Mesenchymal stem cell (in vitro differentiated cells and primary cell): ENCODE measurements around the gene FARP1.

Experiments used
- DNase-seq: peaks from one replicate; pipeline ENCODE4 v3.0.0-alpha.2; 2013
- H2AFZ ChIP-seq: one replicate; pipeline ENCODE4 v1.6.1; 2013; ENCODE audit warnings: low read depth, mild to moderate bottlenecking, control low read depth, inconsistent platforms, low read length, moderate library complexity
- H2AK5ac ChIP-seq: 2 replicates; pipeline ENCODE4 v1.6.1; 2013; ENCODE audit warnings: low read length, moderate library complexity, mild to moderate bottlenecking, inconsistent platforms; ENCODE audit not compliant: severe bottlenecking
- H2BK120ac ChIP-seq: one replicate; pipeline ENCODE4 v1.6.1; 2013; ENCODE audit warnings: low read depth, mild to moderate bottlenecking, inconsistent platforms, low read length, moderate library complexity
- H2BK12ac ChIP-seq, 2 experiments: one replicate each; pipeline ENCODE4 v1.6.1; 2013; ENCODE audit warnings: inconsistent platforms in 2 of 2, low read length in 2 of 2, mild to moderate bottlenecking in 2 of 2, moderate library complexity in 2 of 2, control low read depth in 1 of 2
- H2BK15ac ChIP-seq: one replicate; pipeline ENCODE4 v1.6.1; 2013; ENCODE audit warnings: mild to moderate bottlenecking, low read depth, inconsistent platforms; ENCODE audit not compliant: poor library complexity, severe bottlenecking
- H2BK5ac ChIP-seq: 2 replicates; pipeline ENCODE4 v1.6.1; 2013; ENCODE audit warnings: low read depth, mild to moderate bottlenecking, low read length, control low read depth, inconsistent platforms; ENCODE audit not compliant: poor library complexity, severe bottlenecking
- H3K14ac ChIP-seq, 2 experiments: one replicate each; pipeline ENCODE4 v1.6.1; 2013; ENCODE audit warnings: inconsistent platforms in 2 of 2, low read length in 2 of 2, control low read depth in 1 of 2, mild to moderate bottlenecking in 1 of 2, moderate library complexity in 1 of 2
- H3K18ac ChIP-seq, 2 experiments: one replicate each; pipeline ENCODE4 v1.6.1; 2013; ENCODE audit warnings: inconsistent platforms in 2 of 2, low read length in 2 of 2, control low read depth in 1 of 2, low read depth in 1 of 2, mild to moderate bottlenecking in 1 of 2
- H3K23ac ChIP-seq, 2 experiments: one replicate each; pipeline ENCODE4 v1.6.1; 2013; ENCODE audit warnings: inconsistent platforms in 2 of 2, low read length in 2 of 2, mild to moderate bottlenecking in 2 of 2, moderate library complexity in 2 of 2, control low read depth in 1 of 2
- H3K27ac ChIP-seq: 2 replicates; pipeline ENCODE4 v1.5.1; 2013; ENCODE audit warnings: mild to moderate bottlenecking, moderate library complexity, low read length, control low read depth, inconsistent platforms; ENCODE audit not compliant: poor library complexity, severe bottlenecking
- H3K27me3 ChIP-seq, 2 experiments: 2 replicates each; pipeline versions ENCODE4 v1.6.1 to v1.7.0; 2013; ENCODE audit warnings: low read length in 2 of 2, mild to moderate bottlenecking in 2 of 2, moderate library complexity in 2 of 2, control low read depth in 1 of 2, inconsistent platforms in 1 of 2; ENCODE audit not compliant: control insufficient read depth in 1 of 2, insufficient read depth in 1 of 2
- H3K36me3 ChIP-seq, 2 experiments: 2 replicates each; pipeline versions ENCODE4 v1.6.1 to v1.7.0; 2013; ENCODE audit warnings: low read length in 2 of 2, control low read depth in 1 of 2, inconsistent platforms in 1 of 2, low read depth in 1 of 2, mild to moderate bottlenecking in 1 of 2; ENCODE audit not compliant: insufficient read depth in 2 of 2, control insufficient read depth in 1 of 2
- H3K4ac ChIP-seq, 2 experiments: one replicate each; pipeline ENCODE4 v1.6.1; 2013; ENCODE audit warnings: inconsistent platforms in 2 of 2, low read length in 2 of 2, mild to moderate bottlenecking in 2 of 2, moderate library complexity in 2 of 2, control low read depth in 1 of 2, low read depth in 1 of 2
- H3K4me1 ChIP-seq: 2 replicates; pipeline ENCODE4 v1.6.1; 2013; ENCODE audit warnings: low read depth, low read length, control low read depth; ENCODE audit not compliant: control insufficient read depth, insufficient read depth
- H3K4me2 ChIP-seq: 2 replicates; pipeline ENCODE4 v1.6.1; 2013; ENCODE audit warnings: low read length, mild to moderate bottlenecking, inconsistent platforms; ENCODE audit not compliant: poor library complexity, severe bottlenecking
- H3K4me3 ChIP-seq, 2 experiments: 2 replicates each; pipeline versions ENCODE4 v1.5.1 to v1.7.0; 2013; ENCODE audit warnings: low read length in 2 of 2, mild to moderate bottlenecking in 2 of 2, control low read depth in 1 of 2, low read depth in 1 of 2; ENCODE audit not compliant: insufficient read depth in 1 of 2
- H3K79me1 ChIP-seq: replicated peaks from 2 replicates; pipeline ENCODE4 v1.6.1; 2013; ENCODE audit warnings: mild to moderate bottlenecking, control low read depth, low read length, inconsistent platforms; ENCODE audit not compliant: poor library complexity, severe bottlenecking
- H3K9ac ChIP-seq: 2 replicates; pipeline ENCODE4 v1.7.0; 2013; ENCODE audit warnings: mild to moderate bottlenecking, low read length, moderate library complexity
- H3K9me3 ChIP-seq: 2 replicates; pipeline ENCODE4 v1.7.0; 2013; ENCODE audit warnings: mild to moderate bottlenecking, low read length; ENCODE audit not compliant: control insufficient read depth
- H4K8ac ChIP-seq: one replicate; pipeline ENCODE4 v1.6.1; 2013; ENCODE audit warnings: inconsistent platforms, mild to moderate bottlenecking, low read length, moderate library complexity
- H4K91ac ChIP-seq: one replicate; pipeline ENCODE4 v1.6.1; 2013; ENCODE audit warnings: mild to moderate bottlenecking, low read length, inconsistent platforms
- WGBS: methylation state at CpG from one replicate; pipeline ENCODE4 v1.1.7; 2013; ENCODE audit warnings: mixed read lengths; 5-methylcytosine and 5-hydroxymethylcytosine counted together

The FARP1 gene

DNA sequence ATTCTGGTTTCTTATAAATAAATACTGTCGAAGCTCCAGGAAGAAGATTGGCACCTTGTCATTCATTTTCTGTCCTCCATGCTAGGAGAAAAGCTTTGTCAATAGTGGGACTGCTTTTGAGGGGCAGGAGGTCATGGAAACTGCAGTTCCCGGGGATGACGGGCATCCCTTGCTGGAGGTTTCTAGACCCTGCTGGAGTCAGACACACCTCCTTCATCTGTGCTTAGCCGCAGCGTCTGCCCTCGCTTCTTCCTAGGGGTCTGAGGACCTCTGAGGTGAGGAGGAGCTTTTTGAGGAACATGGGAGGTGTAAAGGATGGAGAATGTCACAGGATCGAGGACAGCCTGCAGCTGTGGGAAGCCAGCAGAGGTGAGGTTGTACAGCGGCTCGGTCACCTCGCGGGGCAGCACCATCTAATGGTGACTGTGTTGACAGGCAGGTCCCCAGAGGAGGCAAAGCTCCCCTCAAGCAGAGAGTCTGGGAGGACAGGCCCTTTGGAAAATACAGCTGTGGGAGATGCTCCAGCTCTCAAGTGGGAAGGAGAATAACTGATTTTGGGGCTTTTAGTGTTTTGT is 206.9 kb downstream of the FARP1 start:
- no peak overlapping the region for H2BK12ac ChIP-seq
- no peak overlapping the region for H3K14ac ChIP-seq
- DNase-seq, result no peak
- no peak overlapping the region for H2BK120ac ChIP-seq
- WGBS, result 70% methylated on average over 11 of the region's 11 CpGs
- no peak overlapping the region for H3K18ac ChIP-seq
- no peak overlapping the region for H2BK15ac ChIP-seq
- no peak overlapping the region for H3K4me2 ChIP-seq
- peaks cover 9 to 14% of the 10 kb centered on the region in 2 experiments for H3K36me3 ChIP-seq
- no peak overlapping the region for H4K8ac ChIP-seq
- no peak overlapping the region for H3K9ac ChIP-seq
- H4K91ac ChIP-seq, result peak overlapping the region; percentile 73
- H3K23ac ChIP-seq, result no peak overlapping the region
- no peak overlapping the region for H2AK5ac ChIP-seq
- H3K4me1 ChIP-seq, result peaks cover 6% of the 10 kb centered on the region
- H3K27me3 ChIP-seq, result no peaks in the 10 kb centered on the region
- no peak overlapping the region for H3K27ac ChIP-seq
- H3K9me3 ChIP-seq, result no peaks in the 10 kb centered on the region
- no peak overlapping the region for H3K4ac ChIP-seq
- no peak overlapping the region for H2AFZ ChIP-seq
- no peak overlapping the region for H2BK5ac ChIP-seq
- no peak overlapping the region for H3K4me3 ChIP-seq
- peaks cover 42% of the 10 kb centered on the region for H3K79me1 ChIP-seq

DNA sequence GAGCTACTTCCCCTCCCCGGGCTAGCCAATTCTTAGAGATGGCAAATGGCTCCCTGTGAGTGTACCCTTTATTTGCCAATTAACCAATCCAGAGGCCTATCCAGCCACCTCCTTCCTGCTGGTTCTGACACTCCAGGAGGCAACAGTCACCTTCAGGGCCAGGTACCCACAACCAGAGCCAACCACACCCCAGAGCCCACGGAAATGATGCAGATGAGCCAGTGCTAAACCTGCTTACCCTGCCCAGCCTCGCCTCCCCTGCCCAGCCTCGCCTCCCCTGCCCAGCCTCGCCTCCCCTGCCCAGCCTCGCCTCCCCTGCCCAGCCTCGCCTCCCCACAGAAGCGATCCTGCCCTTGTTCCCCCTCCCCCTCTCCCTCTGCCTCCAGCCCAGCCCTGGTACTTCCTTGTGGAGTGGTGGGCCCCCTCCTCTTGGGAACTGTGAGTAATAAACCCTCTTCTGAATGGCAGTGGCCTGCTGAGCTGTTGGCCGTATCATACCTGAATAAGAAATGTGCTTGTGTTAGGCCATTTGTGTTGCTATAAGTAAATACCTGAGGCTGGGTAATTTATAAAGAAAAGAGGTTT is 207.9 kb downstream of the FARP1 start:
- Histone ChIP-seq H2BK5ac (no peak overlapping the region), H3K4me3 (no peak overlapping the region), H3K14ac (no peak overlapping the region), H3K4me1 (peaks cover 6% of the 10 kb centered on the region), H3K27ac (no peak overlapping the region), H4K8ac (no peak overlapping the region), H3K79me1 (peaks cover 36% of the 10 kb centered on the region), H3K9ac (no peak overlapping the region), H2AK5ac (no peak overlapping the region), H3K27me3 (no peaks in the 10 kb centered on the region), H4K91ac (no peak overlapping the region), H3K18ac (peak overlapping the region in 1 of 2 experiments; percentile 7), H3K23ac (no peak overlapping the region), H2BK120ac (no peak overlapping the region), H3K9me3 (no peaks in the 10 kb centered on the region), H3K36me3 (peaks cover 8 to 10% of the 10 kb centered on the region in 2 experiments), H3K4me2 (no peak overlapping the region), H2BK12ac (peak overlapping the region; percentile 34 to 61), H2BK15ac (peak overlapping the region; percentile 40), H3K4ac (no peak overlapping the region), H2AFZ (no peak overlapping the region)
- over 99% methylated on average over 9 of the region's 9 CpGs for WGBS
- DNase-seq, result no peak

DNA sequence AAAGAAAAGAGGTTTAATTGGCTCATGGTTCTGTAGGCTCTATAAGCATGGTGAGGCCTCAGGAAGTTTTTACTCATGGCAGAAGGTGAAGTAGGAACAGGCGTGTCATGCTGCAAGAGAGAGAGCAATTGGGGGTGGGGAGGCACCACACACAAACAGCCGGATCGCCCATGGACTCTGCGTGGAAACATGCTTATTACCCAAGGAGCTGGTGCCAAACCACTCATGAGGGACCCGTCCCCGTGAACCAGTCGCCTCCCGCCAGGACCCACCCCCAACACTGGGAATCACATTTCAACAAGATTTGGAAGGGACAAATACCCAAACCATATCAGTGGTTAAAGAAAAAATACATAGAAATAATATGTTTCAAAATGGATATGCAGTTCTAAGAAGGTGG is 208.7 kb downstream of the FARP1 start:
- Histone ChIP-seq H2BK120ac (no peak overlapping the region), H2BK5ac (no peak overlapping the region), H3K23ac (no peak overlapping the region), H3K36me3 (peaks cover 8 to 10% of the 10 kb centered on the region in 2 experiments), H2BK15ac (no peak overlapping the region), H3K79me1 (peaks cover 34% of the 10 kb centered on the region), H3K9me3 (no peaks in the 10 kb centered on the region), H2BK12ac (no peak overlapping the region), H3K27ac (no peak overlapping the region), H2AFZ (no peak overlapping the region), H3K9ac (no peak overlapping the region), H4K8ac (no peak overlapping the region), H2AK5ac (no peak overlapping the region), H3K4ac (no peak overlapping the region), H4K91ac (no peak overlapping the region), H3K18ac (no peak overlapping the region), H3K14ac (no peak overlapping the region), H3K4me2 (no peak overlapping the region), H3K27me3 (no peaks in the 10 kb centered on the region), H3K4me1 (peaks cover 6% of the 10 kb centered on the region), H3K4me3 (no peak overlapping the region)
- no peak for DNase-seq
- 98% methylated on average over 4 of the region's 8 CpGs for WGBS

DNA sequence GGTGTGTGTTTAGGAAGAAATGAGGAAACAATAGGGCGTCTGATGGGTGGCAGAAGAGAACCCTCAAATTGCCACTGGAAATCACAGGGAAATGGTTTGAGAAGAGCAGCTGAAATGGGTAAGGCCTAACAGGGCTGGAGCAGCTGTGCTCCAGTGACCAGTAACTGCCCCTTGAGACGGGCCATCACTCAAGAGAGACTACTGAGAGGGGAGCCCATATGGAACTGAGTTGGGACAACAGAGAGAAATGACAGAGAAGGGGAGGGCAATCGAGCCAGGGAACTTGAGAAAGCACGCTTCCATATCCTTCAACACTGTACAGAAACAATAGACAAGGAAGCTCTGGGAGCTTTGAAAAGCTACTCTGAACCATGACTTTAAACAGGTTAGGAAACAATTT is 209.3 kb downstream of the FARP1 start:
- H3K36me3 ChIP-seq, result peaks cover 6 to 10% of the 10 kb centered on the region in 2 experiments

More for the DNA sequence above, 209.3 kb downstream of the FARP1 start:
- Histone ChIP-seq H3K27me3 (no peaks in the 10 kb centered on the region), H3K4me3 (no peak overlapping the region), H2BK5ac (no peak overlapping the region), H3K18ac (peak overlapping the region; percentile 9 to 46), H2AFZ (no peak overlapping the region), H4K91ac (no peak overlapping the region), H3K23ac (no peak overlapping the region), H3K4me1 (peaks cover 6% of the 10 kb centered on the region), H3K4me2 (no peak overlapping the region), H3K4ac (no peak overlapping the region), H2BK15ac (no peak overlapping the region), H2BK12ac (peak overlapping the region in 1 of 2 experiments; percentile 45), H2BK120ac (no peak overlapping the region), H3K27ac (no peak overlapping the region), H2AK5ac (no peak overlapping the region), H4K8ac (peak overlapping the region; percentile 19), H3K9me3 (no peaks in the 10 kb centered on the region), H3K79me1 (peaks cover 29% of the 10 kb centered on the region), H3K14ac (no peak overlapping the region), H3K9ac (no peak overlapping the region)
- no peak for DNase-seq
- 95% methylated on average over 3 of the region's 4 CpGs for WGBS
